ENCODE data around the gene DYRK1A.

GRCh38 chr21:37375866-37376574 is 9.4 kb downstream of the DYRK1A start:
- no peak for TF ChIP-seq CTCF (IDR thresholded peaks at IDR 0.05 in 2 of 3, conservative IDR thresholded peaks at IDR 0.05 in 1 of 3; ENCODE audit: borderline replicate concordance in 1 of 3, insufficient read depth in 1 of 3, low read depth in 2 of 3, low read length in 2 of 3)
- no peak for TF ChIP-seq JUND (IDR thresholded peaks at IDR 0.05)
- no peak for TF ChIP-seq SP1 (IDR thresholded peaks at IDR 0.05; ENCODE audit: low read depth)
- TF ChIP-seq ZNF274 (IDR thresholded peaks at IDR 0.05; ENCODE audit: low read depth, low read length), result no peak
- no peak for TF ChIP-seq SRF (IDR thresholded peaks at IDR 0.05; ENCODE audit: low read depth)
- no peak for TF ChIP-seq POLR2A (IDR thresholded peaks at IDR 0.05; ENCODE audit: borderline replicate concordance, extremely low read depth, insufficient read depth, insufficient read length)
